Measurements from ENCODE around the gene CCL4L2.
"Not testable (repeated sequence)": the region's sequence is repeated elsewhere in the genome, so short reads cannot be mapped to it uniquely, and the experiment has no call there.

CCL4L2 gene

GRCh38 chr17:36193216-36193775 lies 17.6 kb upstream of the CCL4L2 start:
- H3K4me3 ChIP-seq (ENCODE audit: low read depth, low read length): no peak overlapping the region
- in situ Hi-C loops (cut with HindIII; ENCODE audit: low pct_ligation_motif_present, low sequenced_read_pairs): no loop called here
- DNase-seq: no peak
- no peak for TF ChIP-seq CTCF (IDR thresholded peaks at IDR 0.05; ENCODE audit: low read depth, low read length, missing control alignments)
- H3K27ac ChIP-seq: no peak overlapping the region
- no peaks in the 10 kb centered on the region for H3K27me3 ChIP-seq (replicated peaks)
- H3K36me3 ChIP-seq (replicated peaks): no peaks in the 10 kb centered on the region

- DNase-seq; H3K4me3 ChIP-seq (ENCODE audit: low read depth, low read length); H3K27ac ChIP-seq; H3K27me3 ChIP-seq (replicated peaks); in situ Hi-C loops (cut with HindIII; ENCODE audit: low pct_ligation_motif_present, low sequenced_read_pairs); H3K36me3 ChIP-seq (replicated peaks): not testable (repeated sequence)
Measured at GRCh38 chr17:36194147-36194831, 16.6 kb upstream of the CCL4L2 start.

- H3K36me3 ChIP-seq (replicated peaks); H3K27ac ChIP-seq; in situ Hi-C loops (cut with HindIII; ENCODE audit: low pct_ligation_motif_present, low sequenced_read_pairs); H3K4me3 ChIP-seq (ENCODE audit: low read depth, low read length); H3K27me3 ChIP-seq (replicated peaks); DNase-seq: not testable (repeated sequence)
Measured at GRCh38 chr17:36194832-36195433, 15.9 kb upstream of the CCL4L2 start.

- DNase-seq: no peak
- Histone ChIP-seq H3K36me3 (replicated peaks) (no peaks in the 10 kb centered on the region), H3K4me3 (ENCODE audit: low read depth, low read length) (no peak overlapping the region), H3K27me3 (replicated peaks) (no peaks in the 10 kb centered on the region), H3K27ac (no peak overlapping the region)
- in situ Hi-C loops (cut with HindIII; ENCODE audit: low pct_ligation_motif_present, low sequenced_read_pairs): no loop called here
- TF ChIP-seq CTCF (IDR thresholded peaks at IDR 0.05; ENCODE audit: low read depth, low read length, missing control alignments): no peak
Measured at GRCh38 chr17:36195434-36196130, 15.3 kb upstream of the CCL4L2 start.

- in situ Hi-C loops (cut with HindIII; ENCODE audit: low pct_ligation_motif_present, low sequenced_read_pairs): no loop called here
- Histone ChIP-seq H3K4me3 (ENCODE audit: low read depth, low read length) (no peak overlapping the region), H3K27me3 (replicated peaks) (no peaks in the 10 kb centered on the region), H3K36me3 (replicated peaks) (no peaks in the 10 kb centered on the region), H3K27ac (no peak overlapping the region)
- no peak for TF ChIP-seq CTCF (IDR thresholded peaks at IDR 0.05; ENCODE audit: low read depth, low read length, missing control alignments)
- no peak for DNase-seq
Measured at GRCh38 chr17:36196131-36196486, 14.8 kb upstream of the CCL4L2 start.

- in situ Hi-C loops (cut with HindIII; ENCODE audit: low pct_ligation_motif_present, low sequenced_read_pairs): no loop called here
- H3K4me3 ChIP-seq (ENCODE audit: low read depth, low read length): no peak overlapping the region
- H3K27ac ChIP-seq: no peak overlapping the region
- no peaks in the 10 kb centered on the region for H3K36me3 ChIP-seq (replicated peaks)
- no peaks in the 10 kb centered on the region for H3K27me3 ChIP-seq (replicated peaks)
- no peak for DNase-seq
- no peak for TF ChIP-seq CTCF (IDR thresholded peaks at IDR 0.05; ENCODE audit: low read depth, low read length, missing control alignments)
Measured at GRCh38 chr17:36197387-36197703, 13.5 kb upstream of the CCL4L2 start.

All from brain microvascular endothelial cell (primary cell).